GM12872 (cell line): ENCODE data around the gene ZBTB7C.

Experiments
- TF ChIP-seq, protein P1 (sequence below): IDR thresholded peaks from 3 replicates; pipeline ENCODE4 v1.5.1; 2011; ENCODE audit warnings: low read depth, mild to moderate bottlenecking, low read length, moderate library complexity; ENCODE audit not compliant: insufficient read depth

Gene ZBTB7C

DNA sequence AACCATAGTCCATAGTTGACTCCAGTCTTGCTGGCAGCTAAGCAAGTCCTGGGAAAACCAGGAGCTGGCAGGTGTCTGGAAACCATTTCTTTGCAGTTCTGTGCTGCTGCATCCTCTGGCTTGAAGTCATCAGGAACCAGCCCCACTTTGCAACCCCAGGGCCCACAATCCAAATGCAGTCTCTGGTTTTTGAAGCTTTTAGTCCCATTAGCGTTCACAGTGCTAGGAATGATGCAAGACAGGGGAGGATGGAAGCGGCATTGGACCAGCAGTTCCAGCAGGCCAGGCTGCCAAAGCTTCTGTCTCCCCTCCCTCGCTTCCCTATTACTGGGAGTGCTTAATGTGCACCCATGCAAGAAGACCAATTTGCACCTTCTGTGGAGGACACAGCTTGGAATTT lies 106.4 kb downstream of the ZBTB7C start:
- TF ChIP-seq, protein P1, sequence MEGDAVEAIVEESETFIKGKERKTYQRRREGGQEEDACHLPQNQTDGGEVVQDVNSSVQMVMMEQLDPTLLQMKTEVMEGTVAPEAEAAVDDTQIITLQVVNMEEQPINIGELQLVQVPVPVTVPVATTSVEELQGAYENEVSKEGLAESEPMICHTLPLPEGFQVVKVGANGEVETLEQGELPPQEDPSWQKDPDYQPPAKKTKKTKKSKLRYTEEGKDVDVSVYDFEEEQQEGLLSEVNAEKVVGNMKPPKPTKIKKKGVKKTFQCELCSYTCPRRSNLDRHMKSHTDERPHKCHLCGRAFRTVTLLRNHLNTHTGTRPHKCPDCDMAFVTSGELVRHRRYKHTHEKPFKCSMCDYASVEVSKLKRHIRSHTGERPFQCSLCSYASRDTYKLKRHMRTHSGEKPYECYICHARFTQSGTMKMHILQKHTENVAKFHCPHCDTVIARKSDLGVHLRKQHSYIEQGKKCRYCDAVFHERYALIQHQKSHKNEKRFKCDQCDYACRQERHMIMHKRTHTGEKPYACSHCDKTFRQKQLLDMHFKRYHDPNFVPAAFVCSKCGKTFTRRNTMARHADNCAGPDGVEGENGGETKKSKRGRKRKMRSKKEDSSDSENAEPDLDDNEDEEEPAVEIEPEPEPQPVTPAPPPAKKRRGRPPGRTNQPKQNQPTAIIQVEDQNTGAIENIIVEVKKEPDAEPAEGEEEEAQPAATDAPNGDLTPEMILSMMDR = no peak

DNA sequence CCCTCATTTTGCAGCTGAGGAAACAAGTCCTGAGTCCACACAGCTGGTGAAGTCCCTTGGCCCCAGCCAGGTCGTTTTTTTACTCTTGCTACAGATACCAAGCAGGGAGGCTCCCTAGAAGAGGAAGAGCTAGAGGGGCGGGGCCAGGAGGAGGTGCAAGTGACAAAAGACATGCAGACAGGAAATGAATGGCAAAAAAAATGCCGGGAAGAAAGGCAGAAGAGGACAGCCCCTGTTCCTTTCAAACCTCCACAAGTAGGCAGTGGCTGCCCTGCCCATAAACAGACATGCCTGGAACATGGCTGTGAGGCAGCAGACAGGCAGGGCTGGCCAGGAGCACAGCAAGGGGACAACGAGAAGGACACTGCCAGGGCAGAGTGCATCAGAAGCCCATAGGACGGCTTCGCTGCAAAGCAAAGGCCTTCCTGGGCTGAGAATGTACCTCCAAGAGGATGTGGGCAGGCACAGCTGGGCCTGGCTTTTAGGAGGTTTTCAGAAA lies 108.7 kb downstream of the ZBTB7C start:
- TF ChIP-seq, protein P1 = no peak

DNA sequence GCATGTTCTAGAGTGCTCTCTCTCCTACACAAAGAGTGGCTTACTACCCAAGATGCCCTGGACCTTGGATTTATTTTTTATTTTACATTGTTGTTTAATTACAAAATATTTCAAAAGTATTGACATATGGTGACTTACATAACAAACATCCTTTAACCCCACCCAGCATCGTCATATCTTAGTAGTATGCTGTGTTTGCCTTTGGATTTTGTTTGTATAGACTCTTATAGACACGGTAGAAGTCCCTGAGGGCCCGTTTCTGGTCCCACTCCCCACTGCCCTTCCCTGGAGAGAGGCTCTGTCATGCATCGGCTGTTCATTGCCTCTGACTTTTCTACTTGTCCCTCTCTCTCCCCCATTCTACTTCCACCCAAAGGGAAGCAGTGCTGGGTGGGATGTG lies 112.0 kb downstream of the ZBTB7C start:
- TF ChIP-seq, protein P1 = no peak

DNA sequence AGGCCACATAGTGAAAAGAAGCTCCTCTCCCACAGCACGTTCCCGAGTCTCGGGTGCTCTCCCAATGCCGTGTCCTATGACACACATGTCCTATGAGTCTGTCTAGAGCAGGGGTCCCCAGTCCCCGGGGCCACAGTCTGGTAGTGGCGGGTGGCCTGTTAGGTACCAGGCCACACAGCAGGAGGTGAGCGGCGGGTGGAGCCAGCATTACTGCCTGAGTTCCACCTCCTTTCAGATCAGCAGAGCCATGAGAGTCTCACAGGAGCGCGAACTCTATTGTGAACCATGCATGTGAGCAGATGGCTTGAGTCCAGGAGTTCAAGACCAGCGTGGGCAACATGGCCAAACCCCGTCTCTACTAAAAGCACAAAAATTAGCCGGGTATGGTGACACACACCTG lies 112.6 kb downstream of the ZBTB7C start:
- TF ChIP-seq, protein P1 = no peak

DNA sequence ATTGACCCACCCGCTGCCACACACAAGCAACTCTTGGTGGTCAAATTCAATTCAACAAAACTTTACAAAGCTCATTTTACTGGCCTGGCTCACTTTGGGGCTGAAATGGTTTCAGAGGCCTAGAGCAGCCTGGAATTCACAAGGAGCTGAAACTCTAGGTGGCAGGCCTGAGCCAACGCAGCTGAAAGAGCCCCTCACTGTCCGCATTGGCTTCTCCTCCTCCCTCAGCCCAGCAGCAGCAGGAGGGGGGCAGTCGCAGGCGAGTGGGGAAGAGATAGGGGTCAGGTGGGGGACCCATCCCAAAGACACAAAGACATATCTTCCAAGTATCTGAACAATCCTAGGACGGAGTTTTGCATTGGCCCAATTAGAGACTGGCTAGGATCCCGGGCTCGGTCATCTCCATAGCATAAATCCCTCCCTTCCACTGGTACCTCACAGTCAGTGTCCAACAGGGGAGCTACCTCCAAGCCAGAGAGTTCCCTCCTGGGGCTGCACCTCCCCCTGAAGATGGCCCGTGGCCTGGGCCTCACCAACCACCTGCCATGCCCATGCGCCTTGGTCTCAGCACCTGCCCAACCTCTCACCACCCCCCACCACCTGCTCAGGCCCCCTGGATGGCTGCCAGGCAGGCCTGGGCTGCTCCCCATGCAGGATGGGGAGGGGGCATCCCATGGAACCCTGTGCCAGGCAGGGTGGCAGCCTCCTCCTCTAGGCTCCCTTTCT lies 113.4 kb downstream of the ZBTB7C start:
- TF ChIP-seq, protein P1 = no peak

DNA sequence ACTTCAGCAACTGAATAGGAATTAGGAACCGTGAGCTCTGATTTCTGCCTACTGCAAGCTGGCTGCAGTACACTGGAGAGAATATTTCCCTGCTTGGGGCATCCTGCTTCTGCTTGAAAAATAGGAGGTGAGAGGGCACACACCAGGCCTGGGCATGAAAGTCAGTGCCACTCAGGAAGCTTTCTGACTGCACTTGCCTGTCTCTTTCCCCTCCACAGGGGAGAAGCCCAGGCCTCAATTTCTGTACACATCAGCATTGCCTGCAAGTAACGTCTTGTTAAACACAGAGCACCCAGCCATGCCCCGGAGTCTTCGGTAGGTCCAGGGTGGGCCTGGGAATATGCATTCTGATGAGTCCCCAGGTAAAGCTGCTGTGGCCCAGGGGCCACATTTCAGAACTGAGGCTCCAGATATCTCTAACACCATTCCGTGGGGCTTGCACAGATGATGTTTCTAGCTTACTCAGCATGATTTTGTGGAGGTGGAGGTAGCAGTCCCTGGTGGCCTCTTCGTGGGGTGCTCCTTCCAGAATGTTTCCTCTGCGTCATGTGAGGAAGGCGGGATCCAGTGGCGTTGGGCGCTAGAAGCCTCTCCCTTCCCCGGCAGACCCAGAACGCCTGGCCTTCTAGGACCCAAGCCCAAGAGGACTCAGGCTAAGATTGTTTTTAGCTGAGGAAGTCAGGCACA lies 114.1 kb downstream of the ZBTB7C start:
- TF ChIP-seq, protein P1 = no peak

DNA sequence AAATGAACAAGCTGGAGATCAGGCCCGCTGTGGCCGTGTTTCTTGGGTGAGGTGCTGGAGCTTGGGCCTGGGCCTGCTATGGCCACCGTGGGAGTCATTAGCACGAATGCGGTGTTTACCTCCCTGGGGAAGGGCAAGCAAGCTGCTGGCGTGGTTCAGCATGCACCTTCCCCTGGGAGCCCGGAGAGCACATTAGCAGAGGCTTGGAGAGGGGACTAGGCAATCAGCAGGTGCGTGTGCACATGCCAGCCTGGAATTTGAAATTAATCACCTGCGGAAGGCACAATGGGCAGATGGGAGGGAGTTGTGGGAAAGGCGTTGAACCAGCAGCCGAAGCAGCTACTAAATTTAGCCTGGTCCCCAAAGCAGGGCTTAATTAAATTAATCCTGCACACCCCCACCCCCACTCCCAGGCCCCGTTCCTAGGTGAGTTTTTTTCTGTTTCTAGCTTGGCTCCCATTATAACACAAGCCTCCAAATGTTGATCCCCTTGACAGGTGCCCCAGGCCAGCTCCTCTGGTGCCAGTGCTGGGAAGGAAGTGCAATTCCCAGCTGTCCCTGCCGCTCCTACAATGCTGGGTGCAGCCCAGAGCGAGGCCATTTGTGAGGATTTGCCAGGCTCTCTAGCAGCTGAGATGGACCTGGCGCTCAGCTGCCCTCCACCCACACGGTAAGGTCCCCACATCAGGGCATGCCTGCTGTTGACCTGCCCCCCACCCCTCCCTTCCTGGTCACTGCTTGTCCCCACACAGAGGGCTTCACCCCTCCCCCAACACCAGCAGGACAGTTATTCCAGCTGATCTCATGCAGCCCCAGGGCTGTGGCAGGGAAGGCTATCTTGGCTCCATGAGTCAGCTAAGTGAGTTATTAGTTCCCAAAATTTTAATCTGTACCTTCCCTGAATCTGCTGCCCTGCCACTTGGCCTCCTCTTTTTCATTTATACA lies 115.0 kb downstream of the ZBTB7C start:
- TF ChIP-seq, protein P1 = no peak
